NCI-H128 (cell line): Measurements from ENCODE around the gene FAM216A.
"Not testable (repeated sequence)": the region's sequence is repeated elsewhere in the genome, so short reads cannot be mapped to it uniquely, and the experiment has no call there.

Experiments
- DNase-seq: peaks from one replicate; lab custom pipeline; 2025; ENCODE audit not compliant: unreplicated experiment; lab: John Stamatoyannopoulos, UW

The FAM216A gene

GRCh38 chr12:110468214-110469048 lies at the start of gene FAM216A, which contains the start of gene GPN3:
TSS of gene FAM216A (plus strand) at chr12:110468845. CDS start at chr12:110468876, 31 bp downstream.
TSS of gene GPN3 (minus strand) at chr12:110468257. CDS start at chr12:110468203, 54 bp downstream.
- peak; percentile 98 for DNase-seq

DNA sequence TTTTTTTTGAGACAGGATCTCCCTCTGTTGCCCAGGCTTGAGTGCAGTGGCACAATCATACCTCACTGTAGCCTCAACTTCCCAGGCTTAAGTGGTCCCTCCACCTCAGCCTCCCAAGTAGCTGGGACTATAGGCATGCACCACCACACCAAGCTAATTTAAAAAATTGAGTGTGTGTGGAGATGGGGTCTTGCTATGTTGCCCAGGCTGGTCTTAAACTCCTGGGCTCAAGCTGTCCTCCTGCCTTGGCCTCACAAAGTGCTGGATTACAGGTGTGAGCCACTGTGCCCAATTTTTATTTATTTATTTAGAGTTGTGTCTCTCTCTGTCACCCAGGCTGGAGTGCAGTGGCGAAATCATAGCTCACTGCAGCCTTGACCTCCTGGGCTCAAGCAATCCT lies 48.0 kb upstream of the FAM216A start:
- not testable (repeated sequence) for DNase-seq

DNA sequence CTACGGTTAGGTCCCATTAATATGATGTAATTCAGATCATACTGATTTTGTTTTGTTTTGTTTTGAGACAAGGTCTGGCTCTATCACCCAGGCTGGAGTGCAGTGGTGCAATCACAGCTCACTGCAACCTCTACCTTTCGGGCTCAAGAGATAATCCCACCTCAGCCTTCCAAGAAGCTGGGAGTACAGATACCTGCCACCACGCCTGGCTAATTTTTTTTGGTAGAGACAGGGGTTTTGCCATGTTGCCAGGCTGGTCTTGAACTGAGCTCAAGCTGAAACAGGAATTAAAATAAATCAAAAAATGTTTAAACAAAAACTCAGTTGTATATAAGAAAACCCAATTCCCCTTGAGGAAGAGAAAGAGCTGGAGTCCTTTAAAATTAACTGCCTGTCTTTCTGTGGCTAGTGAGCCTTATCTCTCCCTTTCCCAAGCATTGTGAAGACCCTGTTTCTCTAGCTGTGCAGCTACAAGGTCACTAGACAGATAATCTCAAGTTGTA lies 47.4 kb upstream of the FAM216A start:
- DNase-seq: no peak

DNA sequence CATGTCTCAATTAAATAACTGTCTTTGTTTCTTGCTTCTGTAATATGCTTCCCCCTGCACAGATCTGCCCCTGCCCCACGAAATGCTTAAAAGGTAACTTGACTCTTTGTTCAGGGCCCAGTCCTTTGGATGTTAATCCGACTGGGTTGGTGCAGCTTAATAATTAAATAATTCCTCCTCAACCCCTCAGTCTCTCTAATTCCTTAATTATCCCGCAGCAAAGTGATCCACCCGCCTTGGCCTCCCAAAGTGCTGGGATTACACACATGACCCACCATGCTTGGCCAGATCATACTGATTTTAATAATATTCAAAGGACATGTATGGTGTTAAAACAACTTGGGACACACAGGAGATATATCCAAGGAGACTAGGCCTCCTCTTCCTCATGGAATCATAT lies 46.9 kb upstream of the FAM216A start:
- DNase-seq: no peak

DNA sequence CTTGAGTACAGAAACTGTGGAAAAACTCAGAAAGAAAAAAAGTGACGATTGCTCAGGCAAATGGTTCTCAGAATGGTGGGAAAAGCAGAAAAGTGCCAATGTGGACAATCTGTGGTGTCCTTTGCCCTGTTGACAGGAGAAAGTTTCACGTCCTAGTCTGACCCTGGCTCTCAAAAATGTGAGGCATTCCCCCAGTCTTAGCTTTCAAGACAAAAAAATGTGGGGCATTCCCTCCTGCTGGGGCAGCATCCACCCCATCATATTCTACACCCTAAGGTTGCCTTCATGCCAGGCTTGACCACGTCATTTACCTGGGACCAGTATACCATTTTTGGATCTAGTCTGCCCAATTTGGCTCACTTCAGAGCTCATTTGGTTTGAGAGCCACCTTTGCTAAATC lies 44.4 kb upstream of the FAM216A start:
- no peak for DNase-seq

- DNase-seq: no peak
These were observed 42.2 kb upstream of the FAM216A start for GRCh38 chr12:110426406-110426805.

DNA sequence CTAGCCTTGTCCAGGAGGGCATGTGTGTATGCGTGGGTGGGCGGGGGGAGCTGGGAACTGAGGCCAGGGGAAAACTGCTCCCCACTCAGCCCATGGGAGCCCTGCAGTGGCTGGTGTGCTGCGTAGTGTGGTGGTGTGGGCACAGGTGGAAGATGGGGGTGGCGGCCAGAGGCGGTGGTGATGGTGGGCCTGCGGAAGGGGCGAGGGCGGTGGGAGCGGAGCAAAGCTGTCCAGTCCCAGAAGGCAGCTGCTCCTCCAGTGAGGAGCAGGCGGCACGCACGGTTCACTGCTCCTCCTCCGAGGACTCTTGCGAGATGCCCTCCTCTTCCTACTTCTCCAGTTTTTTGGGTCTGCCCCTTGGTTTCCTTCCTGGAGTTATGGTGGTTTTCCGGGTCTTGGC lies 39.0 kb upstream of the FAM216A start:
- DNase-seq: not testable (repeated sequence)

GRCh38 chr12:110431957-110432587 lies 36.6 kb upstream of the FAM216A start:
- DNase-seq: no peak

- DNase-seq: no peak
These were observed 32.4 kb upstream of the FAM216A start for GRCh38 chr12:110436231-110436630.

DNA sequence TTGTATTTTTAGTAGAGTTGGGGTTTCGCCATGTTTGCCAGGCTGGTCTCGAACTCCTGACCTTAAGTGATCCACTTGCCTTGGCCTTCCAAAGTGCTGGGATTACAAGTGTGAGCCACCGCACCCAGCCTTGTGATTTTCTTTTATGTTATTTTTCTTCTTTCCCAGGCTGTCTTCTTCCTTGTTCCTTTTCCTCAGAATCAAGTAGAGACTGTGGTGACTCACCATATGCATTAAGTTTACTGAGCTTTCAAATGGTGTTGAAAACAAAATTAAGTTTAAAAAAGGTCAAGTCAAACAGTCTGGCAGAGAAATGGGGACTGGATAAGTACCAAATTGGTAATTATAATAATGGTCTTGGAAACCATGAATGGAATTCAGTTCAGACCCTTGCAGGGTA lies 24.2 kb upstream of the FAM216A start:
- DNase-seq: no peak

- peak; percentile 89 for DNase-seq
These were observed 18.7 kb upstream of the FAM216A start, which contains the start of gene ARPC3 for GRCh38 chr12:110449799-110450497. TSS of gene ARPC3 (minus strand) at chr12:110450337. CDS start at chr12:110450260, 77 bp downstream.

DNA sequence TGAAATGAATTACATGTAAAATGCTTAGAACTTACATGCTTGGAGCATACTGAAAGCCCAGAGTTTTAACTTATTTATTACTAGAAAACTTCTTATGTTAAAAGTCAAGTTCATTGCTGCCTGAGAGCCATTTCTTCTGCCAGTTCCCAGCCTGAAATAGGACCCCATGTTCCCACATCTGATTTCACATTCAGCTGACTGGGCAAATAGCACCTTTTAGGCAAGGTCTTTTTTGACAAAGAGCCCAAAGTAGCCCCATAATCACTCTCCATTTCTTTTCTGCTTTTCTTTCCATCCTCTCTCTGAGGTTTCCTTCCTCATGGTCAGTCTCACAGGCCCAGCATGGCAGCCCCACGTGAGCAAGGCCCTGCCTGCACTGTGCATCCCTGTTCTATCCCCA lies 17.4 kb upstream of the FAM216A start:
- DNase-seq: no peak

DNA sequence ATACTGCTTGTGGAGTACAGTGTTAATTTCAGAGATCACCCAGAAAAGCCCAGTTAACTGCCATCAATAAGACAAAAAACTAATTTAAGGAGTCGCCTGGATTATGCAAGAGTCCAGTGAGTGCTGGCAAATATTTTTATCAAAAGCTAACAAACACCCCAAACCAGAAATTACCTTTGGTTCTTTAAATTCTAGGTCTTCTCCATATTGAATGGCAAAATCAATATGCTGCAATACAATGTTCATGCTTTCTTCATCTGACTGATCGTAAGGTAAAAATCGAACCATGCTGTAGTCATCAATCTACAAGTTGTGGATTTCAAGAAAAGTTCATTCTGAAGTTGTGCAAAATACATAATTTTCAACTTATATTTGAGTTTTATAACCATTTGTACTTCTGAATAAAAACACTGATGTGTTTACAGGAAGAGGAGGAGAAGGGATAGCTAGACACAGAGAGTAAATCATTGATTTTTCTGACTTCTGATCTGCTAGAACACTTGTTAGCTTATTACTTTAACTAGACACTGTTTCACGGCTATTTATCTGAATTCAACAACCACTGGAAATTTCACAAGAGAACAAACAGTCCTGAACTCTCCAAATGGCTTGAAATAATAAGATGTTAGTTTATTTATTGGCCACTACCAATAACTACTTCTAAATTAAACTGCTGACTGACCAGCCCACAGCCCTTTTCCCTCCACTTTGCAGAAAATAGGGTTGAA lies 14.9 kb upstream of the FAM216A start:
- DNase-seq: no peak

GRCh38 chr12:110458756-110459155 lies 9.9 kb upstream of the FAM216A start:
- no peak for DNase-seq

GRCh38 chr12:110461189-110461588 lies 7.5 kb upstream of the FAM216A start:
- DNase-seq: not testable (repeated sequence)

DNA sequence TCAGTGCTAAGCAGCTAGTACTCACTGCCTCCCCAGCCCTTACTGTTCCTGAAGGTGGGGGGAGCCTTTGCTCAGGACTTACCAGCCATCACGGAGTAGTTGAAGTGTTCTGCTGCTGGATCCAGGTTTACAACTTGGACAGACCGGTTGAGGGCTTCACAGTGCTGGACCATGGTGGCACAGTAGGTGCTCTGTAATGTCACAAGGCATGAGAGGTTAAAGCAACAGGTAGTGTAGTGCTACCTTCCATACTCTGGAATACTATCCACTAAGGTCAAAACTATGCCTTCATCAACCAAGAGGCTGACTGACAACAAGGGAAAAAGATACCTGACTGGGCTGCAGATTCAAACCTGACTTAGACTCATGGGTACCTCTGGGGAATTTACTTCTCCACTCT lies 3.6 kb upstream of the FAM216A start:
- no peak for DNase-seq

GRCh38 chr12:110465765-110466164 lies 2.9 kb upstream of the FAM216A start:
- not testable (repeated sequence) for DNase-seq

- DNase-seq: no peak
These were observed 1.9 kb upstream of the FAM216A start for GRCh38 chr12:110466791-110467190.

GRCh38 chr12:110467847-110468213 lies 815 bp upstream of the FAM216A start:
- no peak for DNase-seq

DNA sequence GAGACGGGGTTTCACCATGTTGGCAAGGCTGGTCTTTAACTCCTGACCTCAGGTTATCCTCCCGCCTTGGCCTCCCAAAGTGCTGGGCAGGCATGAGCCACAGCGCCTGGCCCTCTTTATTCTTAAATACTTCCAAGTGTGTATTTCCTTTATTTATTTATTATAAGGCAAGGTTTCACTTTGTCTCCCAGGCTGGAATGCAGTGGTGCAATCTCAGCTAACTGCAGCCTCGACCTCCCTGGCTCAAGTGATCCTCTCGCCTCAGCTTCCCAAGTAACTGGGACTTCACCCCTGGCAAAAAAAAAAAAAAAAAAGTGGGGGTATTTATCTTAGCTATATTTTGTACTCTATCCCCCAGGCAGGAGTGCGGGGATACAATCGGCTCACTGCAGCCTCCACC lies 6.8 kb downstream of the FAM216A start:
- no peak for DNase-seq
